ENCODE measurements around the gene NISCH.

The NISCH gene

DNA sequence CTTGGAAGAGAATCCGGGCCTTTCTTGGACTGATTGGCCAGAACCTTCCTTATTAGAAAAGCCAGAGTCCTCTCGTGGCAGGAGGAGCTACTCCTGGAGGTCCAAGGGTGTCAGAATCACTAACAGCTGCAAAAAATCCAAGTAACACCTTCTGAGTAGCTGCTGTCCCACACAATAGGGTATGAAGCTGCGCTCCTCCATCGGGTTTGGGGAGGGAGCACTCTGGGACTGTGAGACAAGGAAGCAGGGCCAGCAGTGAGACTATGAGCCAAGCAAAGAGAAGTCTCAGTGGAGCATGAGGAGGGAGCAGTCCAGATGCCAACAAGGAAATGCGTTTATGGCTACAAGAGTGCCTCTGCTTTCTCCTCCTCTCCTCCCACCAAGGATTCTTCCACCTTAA is 32.2 kb upstream of the NISCH start:
- H3K14ac ChIP-seq (ENCODE audit: low read length in 2 of 2) = no peak overlapping the region
- H3K23ac ChIP-seq (ENCODE audit: low read length in 2 of 2) = no peak overlapping the region
- H3K9me3 ChIP-seq (ENCODE audit: control insufficient read depth, low read length) = no peaks in the 10 kb centered on the region
- H2AK5ac ChIP-seq (ENCODE audit: low read length, severe bottlenecking) = no peak overlapping the region
- H2AFZ ChIP-seq (ENCODE audit: low read depth, low read length) = no peak overlapping the region
- H3K4me2 ChIP-seq (ENCODE audit: low read length, poor library complexity, severe bottlenecking) = no peak overlapping the region
- peaks cover 1% of the 10 kb centered on the region for H3K79me1 ChIP-seq (replicated peaks; ENCODE audit: low read length, poor library complexity, severe bottlenecking)
- peaks cover 5 to 7% of the 10 kb centered on the region in 2 experiments for H3K36me3 ChIP-seq (ENCODE audit: control insufficient read depth in 1 of 2, insufficient read depth in 2 of 2, low read depth in 1 of 2, low read length in 2 of 2)
- H2BK15ac ChIP-seq (ENCODE audit: low read depth, poor library complexity, severe bottlenecking) = no peak overlapping the region
- no peaks in the 10 kb centered on the region for H3K4me1 ChIP-seq (ENCODE audit: control insufficient read depth, insufficient read depth, low read depth, low read length)
- H3K4ac ChIP-seq (ENCODE audit: low read depth in 1 of 2, low read length in 2 of 2) = no peak overlapping the region
- no peak overlapping the region for H2BK5ac ChIP-seq (ENCODE audit: low read depth, low read length, poor library complexity, severe bottlenecking)
- no peak overlapping the region for H2BK120ac ChIP-seq (ENCODE audit: low read depth, low read length)
- no peak overlapping the region for H3K27ac ChIP-seq (ENCODE audit: low read length, poor library complexity, severe bottlenecking)
- H2BK12ac ChIP-seq (ENCODE audit: low read length in 2 of 2) = no peak overlapping the region
- H4K91ac ChIP-seq (ENCODE audit: low read length) = no peak overlapping the region
- no peak overlapping the region for H3K4me3 ChIP-seq (ENCODE audit: insufficient read depth in 1 of 2, low read depth in 1 of 2, low read length in 2 of 2)
- H3K18ac ChIP-seq (ENCODE audit: low read depth in 1 of 2, low read length in 2 of 2) = no peak overlapping the region
- no peak for DNase-seq
- H3K27me3 ChIP-seq (ENCODE audit: control insufficient read depth in 1 of 2, insufficient read depth in 1 of 2, low read length in 2 of 2) = no peaks in the 10 kb centered on the region
- peak overlapping the region; percentile 36 for H3K9ac ChIP-seq (ENCODE audit: low read length)
- H4K8ac ChIP-seq (ENCODE audit: low read length) = no peak overlapping the region
- WGBS = 85% methylated on average over 4 of the region's 5 CpGs

DNA sequence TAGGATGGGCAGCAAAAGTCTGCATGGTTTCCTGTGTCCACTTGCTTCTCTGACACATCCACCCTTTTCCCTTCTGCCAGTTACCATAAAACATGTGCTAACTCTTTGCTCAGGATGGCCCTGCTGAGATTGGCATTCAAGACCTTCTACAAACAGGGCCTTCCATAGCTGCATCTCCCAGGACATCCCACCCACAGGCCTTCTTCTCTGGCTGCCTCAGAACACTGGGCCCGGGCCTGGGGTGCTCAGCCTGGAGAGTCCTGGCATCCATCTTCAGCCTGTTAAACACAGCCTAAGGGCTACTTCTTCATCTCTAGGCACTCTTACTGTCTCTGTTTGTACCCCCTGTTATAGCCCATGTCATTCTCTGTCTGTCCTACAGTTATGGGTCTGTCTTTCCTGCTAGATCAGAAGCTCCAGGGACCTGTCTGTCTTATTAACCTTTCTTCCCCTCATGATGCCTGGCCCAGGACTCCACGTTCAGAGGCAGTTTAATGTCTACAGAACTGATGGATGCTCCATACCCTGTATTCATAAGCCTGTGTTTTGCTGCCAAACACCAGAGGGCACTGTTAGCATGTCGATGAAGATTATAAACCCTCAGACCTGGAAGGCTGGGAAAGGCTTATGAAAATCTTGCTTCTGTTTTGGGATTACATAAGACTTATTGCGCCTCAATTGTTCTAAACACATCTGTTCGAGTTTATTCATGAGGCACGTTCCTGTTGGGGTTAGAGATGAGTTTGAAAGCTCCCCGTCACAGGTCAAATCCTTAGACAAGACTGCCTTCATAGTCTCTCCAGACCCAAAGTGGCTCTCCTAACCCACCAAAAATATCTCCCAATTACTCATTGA is 27.0 kb upstream of the NISCH start:
- Histone ChIP-seq H2BK120ac (ENCODE audit: low read depth, low read length) (no peak overlapping the region), H3K27ac (ENCODE audit: low read length, poor library complexity, severe bottlenecking) (no peak overlapping the region), H2AFZ (ENCODE audit: low read depth, low read length) (no peak overlapping the region), H3K4me2 (ENCODE audit: low read length, poor library complexity, severe bottlenecking) (no peak overlapping the region), H4K91ac (ENCODE audit: low read length) (no peak overlapping the region), H3K36me3 (ENCODE audit: control insufficient read depth in 1 of 2, insufficient read depth in 2 of 2, low read depth in 1 of 2, low read length in 2 of 2) (no peaks in the 10 kb centered on the region), H3K4me3 (ENCODE audit: insufficient read depth in 1 of 2, low read depth in 1 of 2, low read length in 2 of 2) (no peak overlapping the region), H3K9ac (ENCODE audit: low read length) (no peak overlapping the region), H2BK12ac (ENCODE audit: low read length in 2 of 2) (no peak overlapping the region), H4K8ac (ENCODE audit: low read length) (no peak overlapping the region), H3K23ac (ENCODE audit: low read length in 2 of 2) (no peak overlapping the region), H3K14ac (ENCODE audit: low read length in 2 of 2) (no peak overlapping the region), H2BK15ac (ENCODE audit: low read depth, poor library complexity, severe bottlenecking) (no peak overlapping the region), H2BK5ac (ENCODE audit: low read depth, low read length, poor library complexity, severe bottlenecking) (no peak overlapping the region), H3K4ac (ENCODE audit: low read depth in 1 of 2, low read length in 2 of 2) (no peak overlapping the region), H3K9me3 (ENCODE audit: control insufficient read depth, low read length) (no peaks in the 10 kb centered on the region), H3K18ac (ENCODE audit: low read depth in 1 of 2, low read length in 2 of 2) (no peak overlapping the region), H3K79me1 (replicated peaks; ENCODE audit: low read length, poor library complexity, severe bottlenecking) (no peaks in the 10 kb centered on the region), H3K27me3 (ENCODE audit: control insufficient read depth in 1 of 2, insufficient read depth in 1 of 2, low read length in 2 of 2) (peaks cover 0 to 16% of the 10 kb centered on the region in 2 experiments), H2AK5ac (ENCODE audit: low read length, severe bottlenecking) (no peak overlapping the region), H3K4me1 (ENCODE audit: control insufficient read depth, insufficient read depth, low read depth, low read length) (no peaks in the 10 kb centered on the region)
- peak; percentile 77 for DNase-seq
- WGBS = 16% methylated on average over 6 of the region's 7 CpGs

DNA sequence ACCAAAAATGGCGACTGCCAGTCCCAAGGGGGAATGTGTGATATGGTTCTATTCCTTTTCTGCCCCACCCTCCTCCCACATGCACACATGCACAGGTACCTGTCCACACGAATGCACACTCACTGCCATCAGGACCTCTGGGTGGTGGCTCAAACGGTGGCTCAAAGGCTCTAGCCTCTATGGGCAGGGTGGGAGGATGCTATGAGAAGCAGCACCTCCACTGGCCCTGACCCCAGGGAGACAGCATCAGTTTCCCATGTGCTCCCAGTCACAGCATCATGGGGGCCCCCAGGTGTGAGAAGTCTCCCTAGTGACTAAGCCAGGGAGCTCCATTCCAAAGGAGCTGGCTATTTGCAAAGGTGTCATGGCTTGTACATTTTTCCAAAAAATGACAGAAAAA is 26.4 kb upstream of the NISCH start:
- no peak overlapping the region for H3K4ac ChIP-seq (ENCODE audit: low read depth in 1 of 2, low read length in 2 of 2)
- WGBS = 40% methylated on average over 3 of the region's 3 CpGs

DNA sequence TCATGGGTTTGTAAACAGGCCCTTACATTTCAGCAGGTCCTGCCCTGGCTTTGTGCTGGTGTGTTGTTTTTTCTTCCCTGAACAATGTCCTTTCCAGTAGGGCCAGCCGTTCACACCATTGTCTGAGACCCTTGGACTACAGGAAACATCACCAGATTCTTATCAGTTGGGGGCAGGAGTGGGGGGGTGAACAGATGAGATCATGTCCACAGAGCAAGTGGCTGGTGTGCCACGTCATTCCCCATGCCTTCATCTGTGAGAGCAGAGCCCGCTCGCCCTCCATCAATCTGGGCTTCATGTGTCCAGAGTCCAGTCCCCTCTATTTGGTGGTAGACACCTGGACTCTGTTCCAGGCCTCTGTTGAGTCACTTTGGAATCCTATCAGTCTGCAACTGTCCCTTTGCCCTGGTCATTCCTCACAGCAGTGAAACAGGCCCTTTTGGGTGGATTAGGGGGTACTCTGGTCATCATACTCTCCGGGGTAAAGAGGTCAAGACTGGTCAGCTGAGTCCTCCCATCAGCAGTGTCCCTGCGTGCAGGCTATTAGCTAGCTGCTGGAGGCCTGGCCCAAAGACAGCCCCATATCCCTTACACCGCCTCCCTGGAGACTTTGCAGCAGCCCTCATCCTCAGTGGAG is 25.5 kb upstream of the NISCH start:
- H3K27me3 ChIP-seq (ENCODE audit: control insufficient read depth in 1 of 2, insufficient read depth in 1 of 2, low read length in 2 of 2) = peaks cover 7 to 22% of the 10 kb centered on the region in 2 experiments
- no peak overlapping the region for H3K4ac ChIP-seq (ENCODE audit: low read depth in 1 of 2, low read length in 2 of 2)
- DNase-seq = peak; percentile 46
- H2BK5ac ChIP-seq (ENCODE audit: low read depth, low read length, poor library complexity, severe bottlenecking) = no peak overlapping the region
- no peak overlapping the region for H3K9ac ChIP-seq (ENCODE audit: low read length)
- H2BK12ac ChIP-seq (ENCODE audit: low read length in 2 of 2) = no peak overlapping the region
- H2AFZ ChIP-seq (ENCODE audit: low read depth, low read length) = no peak overlapping the region
- no peak overlapping the region for H3K23ac ChIP-seq (ENCODE audit: low read length in 2 of 2)
- WGBS = 84% methylated on average over 4 of the region's 7 CpGs
- no peak overlapping the region for H2AK5ac ChIP-seq (ENCODE audit: low read length, severe bottlenecking)
- H3K4me1 ChIP-seq (ENCODE audit: control insufficient read depth, insufficient read depth, low read depth, low read length) = no peaks in the 10 kb centered on the region
- H2BK120ac ChIP-seq (ENCODE audit: low read depth, low read length) = no peak overlapping the region
- H3K9me3 ChIP-seq (ENCODE audit: control insufficient read depth, low read length) = no peaks in the 10 kb centered on the region
- no peak overlapping the region for H3K18ac ChIP-seq (ENCODE audit: low read depth in 1 of 2, low read length in 2 of 2)
- no peak overlapping the region for H3K27ac ChIP-seq (ENCODE audit: low read length, poor library complexity, severe bottlenecking)
- H3K79me1 ChIP-seq (replicated peaks; ENCODE audit: low read length, poor library complexity, severe bottlenecking) = no peaks in the 10 kb centered on the region
- no peaks in the 10 kb centered on the region for H3K36me3 ChIP-seq (ENCODE audit: control insufficient read depth in 1 of 2, insufficient read depth in 2 of 2, low read depth in 1 of 2, low read length in 2 of 2)
- H2BK15ac ChIP-seq (ENCODE audit: low read depth, poor library complexity, severe bottlenecking) = no peak overlapping the region
- H3K4me3 ChIP-seq (ENCODE audit: insufficient read depth in 1 of 2, low read depth in 1 of 2, low read length in 2 of 2) = no peak overlapping the region
- H3K4me2 ChIP-seq (ENCODE audit: low read length, poor library complexity, severe bottlenecking) = no peak overlapping the region
- H4K91ac ChIP-seq (ENCODE audit: low read length) = no peak overlapping the region
- H3K14ac ChIP-seq (ENCODE audit: low read length in 2 of 2) = no peak overlapping the region
- H4K8ac ChIP-seq (ENCODE audit: low read length) = no peak overlapping the region

More for the DNA sequence above, 26.4 kb upstream of the NISCH start:
- H3K18ac ChIP-seq (ENCODE audit: low read depth in 1 of 2, low read length in 2 of 2) = no peak overlapping the region
- no peak overlapping the region for H2AK5ac ChIP-seq (ENCODE audit: low read length, severe bottlenecking)
- DNase-seq = no peak
- H2BK5ac ChIP-seq (ENCODE audit: low read depth, low read length, poor library complexity, severe bottlenecking) = no peak overlapping the region
- H3K4me2 ChIP-seq (ENCODE audit: low read length, poor library complexity, severe bottlenecking) = no peak overlapping the region
- H3K36me3 ChIP-seq (ENCODE audit: control insufficient read depth in 1 of 2, insufficient read depth in 2 of 2, low read depth in 1 of 2, low read length in 2 of 2) = no peaks in the 10 kb centered on the region
- H4K91ac ChIP-seq (ENCODE audit: low read length) = no peak overlapping the region
- H2AFZ ChIP-seq (ENCODE audit: low read depth, low read length) = no peak overlapping the region
- H2BK120ac ChIP-seq (ENCODE audit: low read depth, low read length) = no peak overlapping the region
- no peaks in the 10 kb centered on the region for H3K9me3 ChIP-seq (ENCODE audit: control insufficient read depth, low read length)
- H3K4me3 ChIP-seq (ENCODE audit: insufficient read depth in 1 of 2, low read depth in 1 of 2, low read length in 2 of 2) = no peak overlapping the region
- no peaks in the 10 kb centered on the region for H3K4me1 ChIP-seq (ENCODE audit: control insufficient read depth, insufficient read depth, low read depth, low read length)
- no peak overlapping the region for H3K27ac ChIP-seq (ENCODE audit: low read length, poor library complexity, severe bottlenecking)
- H2BK12ac ChIP-seq (ENCODE audit: low read length in 2 of 2) = no peak overlapping the region
- H3K9ac ChIP-seq (ENCODE audit: low read length) = no peak overlapping the region
- H3K23ac ChIP-seq (ENCODE audit: low read length in 2 of 2) = no peak overlapping the region
- H2BK15ac ChIP-seq (ENCODE audit: low read depth, poor library complexity, severe bottlenecking) = no peak overlapping the region
- H4K8ac ChIP-seq (ENCODE audit: low read length) = no peak overlapping the region
- no peaks in the 10 kb centered on the region for H3K79me1 ChIP-seq (replicated peaks; ENCODE audit: low read length, poor library complexity, severe bottlenecking)
- no peak overlapping the region for H3K14ac ChIP-seq (ENCODE audit: low read length in 2 of 2)
- H3K27me3 ChIP-seq (ENCODE audit: control insufficient read depth in 1 of 2, insufficient read depth in 1 of 2, low read length in 2 of 2) = peaks cover 0 to 16% of the 10 kb centered on the region in 2 experiments

Measured in mesenchymal stem cell (in vitro differentiated cells and primary cell).